GM18526 (cell line): ENCODE data around the gene TMEM140.

Source experiments
- POLR2A ChIP-seq: IDR thresholded peaks from 3 replicates; pipeline ENCODE4 v1.6.1; 2011; ENCODE audit not compliant: insufficient read length; ENCODE audit errors: extremely low read depth

The TMEM140 gene

GRCh38 chr7:135147899-135148721 lies at the start of gene TMEM140:
TMEM140 (plus strand) TSS chr7:135148072; CDS start chr7:135164442, 16,370 bp downstream.
- peak; percentile 50 for TF ChIP-seq POLR2A

DNA sequence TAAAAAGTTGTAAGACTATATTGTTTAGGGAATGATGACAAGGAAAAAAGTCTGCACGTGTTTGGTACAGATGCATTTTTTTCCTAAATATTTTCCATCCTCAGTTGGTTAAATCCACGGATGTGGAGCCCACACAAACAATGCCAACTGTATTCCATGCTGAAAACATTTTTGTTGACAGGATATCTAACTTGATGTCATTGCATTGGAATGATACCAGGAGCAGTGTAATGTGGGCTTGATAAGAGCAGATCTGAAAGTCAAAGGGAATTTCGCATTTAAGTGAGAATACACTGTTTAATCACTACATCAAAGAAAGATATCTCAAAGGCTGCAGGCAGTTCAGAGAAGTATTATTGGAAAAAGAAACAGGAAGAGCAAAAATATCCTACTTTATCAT lies 49.5 kb upstream of the TMEM140 start:
- TF ChIP-seq POLR2A = no peak

DNA sequence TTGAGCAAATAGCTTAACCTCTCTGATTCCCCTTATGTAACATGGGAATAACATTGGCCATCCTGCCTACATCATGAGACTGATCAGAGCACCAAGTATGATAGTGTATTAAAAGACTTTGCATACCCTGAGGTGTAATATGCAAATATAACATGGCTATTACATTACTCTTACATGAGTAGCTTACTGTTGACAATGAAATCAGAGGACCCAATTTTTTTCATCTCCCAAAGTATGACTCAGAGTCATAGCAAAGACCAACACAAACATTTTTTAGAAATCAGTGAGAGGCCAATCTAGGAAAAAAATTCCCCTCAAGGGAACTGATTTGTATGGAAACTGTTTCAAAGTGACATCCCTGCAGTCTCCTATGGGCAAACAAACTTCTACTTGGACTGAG lies 47.0 kb upstream of the TMEM140 start:
- TF ChIP-seq POLR2A = no peak

- TF ChIP-seq POLR2A = no peak
Measured at GRCh38 chr7:135102372-135102771, 45.5 kb upstream of the TMEM140 start.

- TF ChIP-seq POLR2A = no peak
Measured at GRCh38 chr7:135109562-135109961, 38.3 kb upstream of the TMEM140 start.

DNA sequence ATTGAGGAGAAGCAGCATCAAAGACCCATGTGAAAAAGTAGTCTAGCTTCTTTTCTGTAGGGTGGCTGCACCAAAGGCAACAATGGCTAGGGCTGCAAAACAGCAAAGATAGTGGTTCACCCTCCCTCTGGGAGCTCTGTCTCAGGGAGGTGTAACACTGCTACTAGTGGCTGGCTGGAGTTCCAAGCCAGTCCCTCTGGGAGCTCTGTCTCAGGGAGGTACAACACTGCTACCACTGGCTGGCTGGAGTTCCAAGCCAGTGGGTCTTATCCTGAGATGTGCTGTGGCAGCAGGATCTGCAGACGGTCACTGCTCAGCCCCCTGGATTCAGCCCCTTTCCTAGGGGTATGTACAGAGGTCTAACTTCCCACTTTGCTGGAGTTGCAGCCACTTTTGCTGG lies 37.9 kb upstream of the TMEM140 start:
- no peak for TF ChIP-seq POLR2A

DNA sequence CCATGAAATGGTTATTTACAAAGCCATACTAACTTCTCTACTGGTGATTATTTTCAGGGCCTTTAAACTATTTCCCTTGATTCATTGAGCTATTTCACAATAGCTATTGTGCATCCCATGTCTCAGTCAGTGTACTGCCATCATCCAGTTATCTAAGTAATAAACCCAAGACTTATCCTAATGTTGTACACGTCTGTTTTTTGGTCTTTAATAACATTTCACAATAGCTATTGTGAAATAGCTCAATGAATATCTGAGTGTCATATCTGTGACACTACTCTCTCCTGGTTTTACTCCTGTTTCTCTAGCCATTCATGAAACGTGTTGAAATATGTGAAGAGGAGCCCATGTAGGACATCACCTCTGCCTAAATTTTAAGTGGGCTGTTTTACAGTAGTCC lies 36.5 kb upstream of the TMEM140 start:
- no peak for TF ChIP-seq POLR2A

DNA sequence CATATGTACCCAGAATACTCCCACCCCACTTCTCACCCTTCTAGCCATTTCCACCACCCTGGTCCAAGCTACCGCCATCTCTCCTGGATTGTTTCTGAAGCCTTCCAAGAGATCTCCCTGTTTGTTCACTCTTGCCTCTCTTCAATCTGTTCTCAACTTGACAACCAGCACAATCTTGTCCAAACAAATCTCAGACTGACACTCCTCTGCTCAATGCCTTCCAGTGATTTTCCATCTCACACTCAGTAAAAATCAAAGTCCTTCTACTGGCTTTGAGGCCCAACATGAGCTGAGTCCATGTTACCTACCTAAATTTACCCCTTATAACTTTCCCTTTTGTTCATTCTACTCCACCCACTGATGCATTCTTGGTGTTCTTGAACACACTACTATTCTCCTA lies 33.2 kb upstream of the TMEM140 start:
- TF ChIP-seq POLR2A = no peak

GRCh38 chr7:135117096-135117495 lies 30.8 kb upstream of the TMEM140 start:
- no peak for TF ChIP-seq POLR2A

GRCh38 chr7:135121868-135122267 lies 26.0 kb upstream of the TMEM140 start:
- no peak for TF ChIP-seq POLR2A

DNA sequence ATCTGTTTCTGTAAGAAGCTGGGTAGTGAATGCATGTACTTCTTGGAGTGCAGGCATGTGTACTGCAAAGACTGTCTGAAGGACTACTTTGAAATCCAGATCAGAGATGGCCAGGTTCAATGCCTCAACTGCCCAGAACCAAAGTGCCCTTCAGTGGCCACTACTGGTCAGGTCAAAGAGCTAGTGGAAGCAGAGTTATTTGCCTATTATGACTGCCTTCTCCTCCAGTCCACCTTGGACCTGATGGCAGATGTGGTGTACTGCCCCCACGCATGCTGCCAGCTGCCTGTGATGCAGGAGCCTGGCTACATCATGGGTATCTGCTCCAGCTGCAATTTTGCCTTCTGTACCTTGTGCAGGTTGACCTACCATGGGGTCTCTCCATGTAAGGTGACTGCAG lies 18.9 kb upstream of the TMEM140 start:
- TF ChIP-seq POLR2A = no peak

GRCh38 chr7:135129579-135129978 lies 18.3 kb upstream of the TMEM140 start:
- TF ChIP-seq POLR2A = no peak

GRCh38 chr7:135143885-135144668 lies 3.8 kb upstream of the TMEM140 start:
- TF ChIP-seq POLR2A = no peak

- no peak for TF ChIP-seq POLR2A
Measured at GRCh38 chr7:135147341-135147898, 452 bp upstream of the TMEM140 start.

- no peak for TF ChIP-seq POLR2A
Measured at GRCh38 chr7:135150072-135150782, 2.4 kb downstream of the TMEM140 start.
